ENCODE measurements around the gene KYNU. TPM values are rescaled to one million over a fixed set of nuclear protein-coding genes. Genes with fewer than 3 reads are reported as not detected.
"Not testable (repeated sequence)": the region's sequence is repeated elsewhere in the genome, so short reads cannot be mapped to it uniquely, and the experiment has no call there.

Gene KYNU
- total RNA-seq, 1 donor from 2014 or later = not detected

DNA sequence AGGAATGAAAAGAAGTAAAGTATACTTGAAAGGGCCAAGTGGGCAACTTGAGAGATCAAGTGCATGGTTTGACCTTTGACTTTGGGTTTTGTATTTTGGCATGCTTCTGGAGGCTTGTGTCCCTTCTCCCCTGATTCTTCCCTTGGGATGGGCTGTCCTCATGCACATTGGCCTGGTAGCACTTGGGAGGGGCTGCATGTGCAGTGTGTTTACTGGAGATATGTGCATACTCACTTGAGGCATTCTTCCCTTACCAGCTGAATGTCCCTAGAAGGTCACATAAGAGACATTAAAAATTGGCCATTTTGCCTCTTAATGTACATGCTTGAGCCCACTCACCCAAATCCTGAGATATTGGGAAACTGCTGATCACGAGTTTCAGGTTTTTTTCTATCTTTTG lies 65.2 kb downstream of the KYNU start:
- Histone ChIP-seq H4K20me1 (ENCODE audit: low read depth) (no peaks in the 10 kb centered on the region), H3K4me3 (no peak overlapping the region), H3K27me3 (no peaks in the 10 kb centered on the region), H3K79me2 (ENCODE audit: low read depth) (no peaks in the 10 kb centered on the region), H3F3A (ENCODE audit: low read depth) (no peaks in the 10 kb centered on the region), H2AFZ (replicated peaks) (no peak overlapping the region), H3K9me3 (ENCODE audit: low read depth) (no peaks in the 10 kb centered on the region), H3K36me3 (no peaks in the 10 kb centered on the region), H3K27ac (no peak overlapping the region), H3K9ac (no peak overlapping the region), H3K4me2 (no peak overlapping the region), H3K4me1 (no peaks in the 10 kb centered on the region)
- Mint-ChIP-seq H3K36me3 (no peaks in the 10 kb centered on the region), H3K9me3 (peaks cover 2% of the 10 kb centered on the region), H3K27ac (no peak overlapping the region), H3K4me3 (no peak overlapping the region), H3K4me1 (peaks cover 19% of the 10 kb centered on the region), H3K27me3 (ENCODE audit: insufficient read depth, low read depth) (peaks cover 2% of the 10 kb centered on the region)
- no peak for DNase-seq (ENCODE audit: low spot score)
- TF ChIP-seq EZH2 (IDR thresholded peaks at IDR 0.05) = no peak
- TF ChIP-seq CTCF (IDR thresholded peaks at IDR 0.05) = no peak
- TF ChIP-seq EZH2phosphoT487 (IDR thresholded peaks at IDR 0.05) = no peak

- H3K79me2 ChIP-seq (ENCODE audit: low read depth) = no peaks in the 10 kb centered on the region
- no peaks in the 10 kb centered on the region for H3K9me3 ChIP-seq (ENCODE audit: low read depth)
- Mint-ChIP-seq H3K4me3 (no peak overlapping the region), H3K4me1 (peaks cover 19% of the 10 kb centered on the region), H3K27me3 (ENCODE audit: insufficient read depth, low read depth) (peaks cover 2% of the 10 kb centered on the region), H3K36me3 (no peaks in the 10 kb centered on the region), H3K27ac (no peak overlapping the region), H3K9me3 (peaks cover 10% of the 10 kb centered on the region)
- no peaks in the 10 kb centered on the region for H3K4me1 ChIP-seq
- no peak overlapping the region for H3K27ac ChIP-seq
- H3K4me3 ChIP-seq = no peak overlapping the region
- H3K9ac ChIP-seq = no peak overlapping the region
- no peaks in the 10 kb centered on the region for H3F3A ChIP-seq (ENCODE audit: low read depth)
- H3K36me3 ChIP-seq = no peaks in the 10 kb centered on the region
- no peak overlapping the region for H2AFZ ChIP-seq (replicated peaks)
- no peak for DNase-seq (ENCODE audit: low spot score)
- H3K27me3 ChIP-seq = no peaks in the 10 kb centered on the region
- H4K20me1 ChIP-seq (ENCODE audit: low read depth) = no peaks in the 10 kb centered on the region
- no peak overlapping the region for H3K4me2 ChIP-seq
- TF ChIP-seq CTCF (IDR thresholded peaks at IDR 0.05) (no peak), EZH2phosphoT487 (IDR thresholded peaks at IDR 0.05) (no peak), EZH2 (IDR thresholded peaks at IDR 0.05) (no peak)
Measured at GRCh38 chr2:142944264-142944663, 66.8 kb downstream of the KYNU start.

GRCh38 chr2:142944721-142945120 lies 67.3 kb downstream of the KYNU start:
- H3K36me3 Mint-ChIP-seq = no peaks in the 10 kb centered on the region

GRCh38 chr2:142946941-142947340 lies 69.5 kb downstream of the KYNU start:
- Mint-ChIP-seq H3K27ac (no peak overlapping the region), H3K4me1 (peaks cover 4% of the 10 kb centered on the region)

More at GRCh38 chr2:142944721-142945120, 67.3 kb downstream of the KYNU start:
- Histone ChIP-seq H3K4me2 (no peak overlapping the region), H3K4me3 (no peak overlapping the region), H3K27ac (no peak overlapping the region), H2AFZ (replicated peaks) (no peak overlapping the region), H3K9me3 (ENCODE audit: low read depth) (no peaks in the 10 kb centered on the region), H3K9ac (no peak overlapping the region), H3K27me3 (no peaks in the 10 kb centered on the region), H3K4me1 (no peaks in the 10 kb centered on the region), H3K79me2 (ENCODE audit: low read depth) (no peaks in the 10 kb centered on the region), H3K36me3 (no peaks in the 10 kb centered on the region), H4K20me1 (ENCODE audit: low read depth) (no peaks in the 10 kb centered on the region), H3F3A (ENCODE audit: low read depth) (no peaks in the 10 kb centered on the region)
- no peak overlapping the region for H3K4me3 Mint-ChIP-seq
- H3K9me3 Mint-ChIP-seq = peaks cover 12% of the 10 kb centered on the region
- H3K4me1 Mint-ChIP-seq = peaks cover 19% of the 10 kb centered on the region
- H3K27me3 Mint-ChIP-seq (ENCODE audit: insufficient read depth, low read depth) = peaks cover 2% of the 10 kb centered on the region
- DNase-seq (ENCODE audit: low spot score) = no peak
- no peak overlapping the region for H3K27ac Mint-ChIP-seq
- TF ChIP-seq EZH2 (IDR thresholded peaks at IDR 0.05) = no peak
- TF ChIP-seq EZH2phosphoT487 (IDR thresholded peaks at IDR 0.05) = no peak

DNA sequence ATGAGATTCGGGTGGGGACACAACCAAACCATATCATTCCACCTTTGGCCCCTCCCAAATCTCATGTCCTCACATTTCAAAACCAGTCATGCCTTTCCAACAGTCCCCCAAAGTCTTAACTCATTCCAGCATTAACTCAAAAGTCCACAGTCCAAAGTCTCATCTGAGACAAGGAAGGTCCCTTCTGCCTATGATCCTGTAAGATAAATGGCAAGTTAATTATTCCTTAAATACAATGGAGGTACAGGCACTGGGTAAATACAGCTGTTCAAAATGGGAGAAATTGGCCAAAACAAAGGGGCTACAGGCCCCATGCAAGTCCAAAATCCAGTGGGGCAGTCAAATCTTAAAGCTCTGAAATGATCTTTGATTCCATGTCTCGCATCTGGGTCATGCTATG lies 71.3 kb downstream of the KYNU start:
- H3K27me3 Mint-ChIP-seq (ENCODE audit: insufficient read depth, low read depth); H3K4me1 ChIP-seq; H2AFZ ChIP-seq (replicated peaks); H3K9ac ChIP-seq; DNase-seq (ENCODE audit: low spot score); H3K79me2 ChIP-seq (ENCODE audit: low read depth); H3K4me3 Mint-ChIP-seq; H3K9me3 ChIP-seq (ENCODE audit: low read depth); H3K4me1 Mint-ChIP-seq; H3F3A ChIP-seq (ENCODE audit: low read depth); H3K4me2 ChIP-seq; H3K27ac Mint-ChIP-seq; H3K36me3 Mint-ChIP-seq; H3K36me3 ChIP-seq; H4K20me1 ChIP-seq (ENCODE audit: low read depth); H3K27me3 ChIP-seq; H3K27ac ChIP-seq; H3K4me3 ChIP-seq: not testable (repeated sequence)
- H3K9me3 Mint-ChIP-seq = peaks cover 20% of the 10 kb centered on the region

More at GRCh38 chr2:142946941-142947340, 69.5 kb downstream of the KYNU start:
- H3K4me3 Mint-ChIP-seq = no peak overlapping the region
- H3K27me3 Mint-ChIP-seq (ENCODE audit: insufficient read depth, low read depth) = peaks cover 2% of the 10 kb centered on the region
- no peak overlapping the region for H2AFZ ChIP-seq (replicated peaks)
- H3K36me3 ChIP-seq = no peaks in the 10 kb centered on the region
- no peaks in the 10 kb centered on the region for H3F3A ChIP-seq (ENCODE audit: low read depth)
- TF ChIP-seq CTCF (IDR thresholded peaks at IDR 0.05) (no peak), EZH2phosphoT487 (IDR thresholded peaks at IDR 0.05) (no peak), EZH2 (IDR thresholded peaks at IDR 0.05) (no peak)
- peaks cover 20% of the 10 kb centered on the region for H3K9me3 Mint-ChIP-seq
- H3K4me3 ChIP-seq = no peak overlapping the region
- H3K27ac ChIP-seq = no peak overlapping the region
- no peaks in the 10 kb centered on the region for H3K27me3 ChIP-seq
- H3K4me1 ChIP-seq = no peaks in the 10 kb centered on the region
- no peak overlapping the region for H3K9ac ChIP-seq
- H4K20me1 ChIP-seq (ENCODE audit: low read depth) = no peaks in the 10 kb centered on the region
- H3K79me2 ChIP-seq (ENCODE audit: low read depth) = no peaks in the 10 kb centered on the region
- H3K36me3 Mint-ChIP-seq = peaks cover 1% of the 10 kb centered on the region
- no peaks in the 10 kb centered on the region for H3K9me3 ChIP-seq (ENCODE audit: low read depth)
- DNase-seq (ENCODE audit: low spot score) = no peak
- no peak overlapping the region for H3K4me2 ChIP-seq

DNA sequence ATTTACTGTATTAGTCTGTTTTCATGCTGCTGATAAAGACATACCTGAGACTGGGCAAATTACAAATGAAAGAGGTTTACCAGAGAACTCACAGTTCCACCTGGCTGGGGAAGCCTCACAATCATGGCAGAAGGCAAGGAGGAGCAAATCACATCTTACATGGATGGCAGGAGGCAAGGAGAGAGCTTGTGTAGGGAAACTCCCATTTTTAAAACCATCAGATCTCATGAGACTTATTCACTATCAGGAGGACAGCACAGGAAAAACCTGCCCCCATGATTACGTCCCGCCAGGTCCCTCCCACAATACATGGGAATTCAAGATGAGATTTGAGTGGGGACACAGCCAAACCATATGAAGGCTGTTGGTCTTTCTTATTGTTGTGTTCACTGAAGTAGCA lies 72.9 kb downstream of the KYNU start:
- H3K4me3 Mint-ChIP-seq; H3K79me2 ChIP-seq (ENCODE audit: low read depth); H3K4me1 Mint-ChIP-seq: not testable (repeated sequence)

More for the DNA sequence above, 72.9 kb downstream of the KYNU start:
- H3K9me3 ChIP-seq (ENCODE audit: low read depth); H3K27me3 Mint-ChIP-seq (ENCODE audit: insufficient read depth, low read depth); H3K4me3 ChIP-seq; H3K27ac ChIP-seq; H3K4me2 ChIP-seq; H4K20me1 ChIP-seq (ENCODE audit: low read depth); H3K27me3 ChIP-seq; DNase-seq (ENCODE audit: low spot score); H3K27ac Mint-ChIP-seq; H3K36me3 Mint-ChIP-seq; H2AFZ ChIP-seq (replicated peaks); H3K36me3 ChIP-seq; H3K4me1 ChIP-seq; H3K9ac ChIP-seq; H3F3A ChIP-seq (ENCODE audit: low read depth): not testable (repeated sequence)
- peaks cover 19% of the 10 kb centered on the region for H3K9me3 Mint-ChIP-seq

All from neural progenitor cell (in vitro differentiated cells).